Stimulated activated CD8-positive, alpha-beta memory T cell treated with anti-CD3 and anti-CD28 coated beads, Interleukin-12 subunit alpha, Interleukin-12 subunit beta, amount 100 ng/mL, for 4 hours (primary cell): Measurements from ENCODE around the gene FILIP1L.

ENCODE experiments used
- DNase-seq: peaks from one replicate; pipeline ENCODE4 v3.0.0-alpha.2; 2020; ENCODE audit warnings: low read depth

FILIP1L gene

DNA sequence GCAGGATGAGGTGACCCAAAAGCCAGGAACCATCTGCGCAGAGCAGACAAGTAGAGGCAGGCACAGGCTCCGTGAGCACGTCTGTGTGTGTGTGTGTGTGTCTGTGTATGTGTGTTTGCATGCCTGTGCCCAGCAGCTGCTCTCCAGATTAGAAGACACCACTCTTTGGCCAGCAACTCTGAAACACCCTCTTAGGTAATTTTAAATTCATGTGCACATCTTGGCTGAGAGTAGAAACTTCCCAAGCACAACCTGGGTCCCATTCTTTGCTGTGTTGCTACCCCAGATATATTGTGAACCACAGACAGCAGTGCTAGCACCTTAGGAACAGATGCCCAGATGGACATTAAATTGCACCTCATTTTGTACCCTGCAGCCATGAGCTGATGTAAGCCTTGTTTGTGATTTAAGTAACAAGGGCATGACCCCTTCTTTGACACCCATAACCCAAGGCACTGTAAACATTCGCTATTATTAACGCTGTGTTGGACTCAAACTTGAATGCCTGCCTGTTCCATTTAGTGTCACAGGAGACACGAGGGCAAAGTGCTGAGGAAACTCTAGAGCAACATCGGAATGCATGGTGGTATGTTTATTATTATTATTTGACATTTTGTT, at the start of gene FILIP1L:
Gene FILIP1L (minus strand): TSS at position 89 of the 618 bp plus-strand sequence.
- no peak for DNase-seq

DNA sequence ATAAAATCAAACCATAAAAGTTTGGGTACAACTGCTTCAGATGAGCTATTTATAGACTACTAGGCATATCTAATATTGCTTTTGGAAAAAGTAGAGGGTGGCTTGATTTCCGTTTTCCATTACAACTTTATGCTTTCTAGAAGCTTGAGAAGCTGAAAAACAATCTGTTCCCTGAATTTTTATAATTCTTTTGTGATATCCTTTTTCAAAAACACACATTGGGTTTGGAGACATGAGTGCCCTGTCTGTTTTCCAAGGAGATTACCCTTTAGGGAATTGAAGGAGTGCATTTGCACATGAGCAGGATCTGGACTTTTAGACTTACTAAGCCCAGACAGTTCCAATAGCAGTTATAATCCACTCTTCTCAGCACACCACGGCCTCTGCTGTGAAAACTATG, 49.5 kb upstream of the FILIP1L start:
- no peak for DNase-seq

DNA sequence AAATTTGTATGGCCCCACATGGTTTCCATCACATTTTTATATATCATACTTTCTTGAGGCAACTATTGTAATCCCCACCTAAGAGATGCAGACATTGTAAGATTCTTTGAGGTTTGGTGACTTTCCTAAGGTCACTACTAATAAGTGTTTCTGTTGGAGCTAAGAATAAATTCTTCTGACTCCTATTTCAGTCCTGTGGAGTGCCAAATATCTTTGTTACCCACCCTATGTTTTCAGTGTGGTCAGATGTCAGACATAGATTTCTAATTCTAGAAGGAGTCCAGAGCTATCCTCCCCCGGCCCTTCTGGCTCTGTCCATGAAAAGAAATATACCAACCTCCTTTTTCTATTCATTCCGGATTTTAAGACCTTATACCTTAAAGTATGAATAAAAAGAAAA, 46.2 kb upstream of the FILIP1L start:
- no peak for DNase-seq

- DNase-seq: no peak
Measured at GRCh38 chr3:100159331-100160153, 45.2 kb upstream of the FILIP1L start.

GRCh38 chr3:100158918-100159330, 44.6 kb upstream of the FILIP1L start:
- DNase-seq: no peak

- DNase-seq: no peak
Measured at GRCh38 chr3:100157685-100158084, 43.4 kb upstream of the FILIP1L start.

DNA sequence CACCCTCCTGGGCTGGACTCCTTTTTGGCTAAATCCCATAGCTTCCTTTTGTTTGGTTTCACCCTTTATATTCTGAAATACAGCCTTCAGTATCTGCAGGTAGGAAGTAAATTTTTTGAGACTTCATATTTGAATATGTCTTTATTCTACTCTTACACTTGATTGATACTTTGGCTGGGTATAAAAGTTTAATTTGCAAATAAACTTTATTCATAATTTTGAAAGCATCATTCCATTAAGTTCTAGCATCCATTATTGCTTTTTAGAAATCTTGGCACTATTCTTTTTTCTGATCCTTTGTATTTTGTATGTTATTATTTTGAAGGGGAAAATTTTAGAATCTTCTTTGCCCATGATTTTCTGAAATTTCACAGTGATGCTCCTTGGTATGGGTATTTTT, 41.3 kb upstream of the FILIP1L start:
- no peak for DNase-seq

GRCh38 chr3:100155128-100155527, 40.8 kb upstream of the FILIP1L start:
- no peak for DNase-seq

DNA sequence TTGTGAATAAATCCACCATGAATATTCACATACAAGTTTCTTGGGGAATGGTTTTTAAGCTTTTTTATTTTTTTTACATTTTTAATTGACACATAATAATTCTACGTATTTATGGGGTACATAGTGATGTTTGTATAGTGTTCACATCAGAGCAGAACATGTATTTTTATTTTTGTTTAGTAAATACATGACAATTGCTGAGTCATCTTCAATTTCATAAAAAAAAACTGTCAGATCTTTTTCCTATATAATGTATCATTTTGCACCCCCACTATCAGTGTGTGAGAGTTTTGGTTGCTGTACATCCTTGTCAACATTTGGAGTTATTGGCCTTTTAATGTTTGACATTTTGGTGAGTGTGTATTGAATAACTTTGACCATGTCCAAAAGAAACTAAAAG, 39.9 kb upstream of the FILIP1L start:
- no peak for DNase-seq

GRCh38 chr3:100151024-100151707, 36.9 kb upstream of the FILIP1L start:
- no peak for DNase-seq

GRCh38 chr3:100150473-100150872, 36.2 kb upstream of the FILIP1L start:
- DNase-seq: no peak

DNA sequence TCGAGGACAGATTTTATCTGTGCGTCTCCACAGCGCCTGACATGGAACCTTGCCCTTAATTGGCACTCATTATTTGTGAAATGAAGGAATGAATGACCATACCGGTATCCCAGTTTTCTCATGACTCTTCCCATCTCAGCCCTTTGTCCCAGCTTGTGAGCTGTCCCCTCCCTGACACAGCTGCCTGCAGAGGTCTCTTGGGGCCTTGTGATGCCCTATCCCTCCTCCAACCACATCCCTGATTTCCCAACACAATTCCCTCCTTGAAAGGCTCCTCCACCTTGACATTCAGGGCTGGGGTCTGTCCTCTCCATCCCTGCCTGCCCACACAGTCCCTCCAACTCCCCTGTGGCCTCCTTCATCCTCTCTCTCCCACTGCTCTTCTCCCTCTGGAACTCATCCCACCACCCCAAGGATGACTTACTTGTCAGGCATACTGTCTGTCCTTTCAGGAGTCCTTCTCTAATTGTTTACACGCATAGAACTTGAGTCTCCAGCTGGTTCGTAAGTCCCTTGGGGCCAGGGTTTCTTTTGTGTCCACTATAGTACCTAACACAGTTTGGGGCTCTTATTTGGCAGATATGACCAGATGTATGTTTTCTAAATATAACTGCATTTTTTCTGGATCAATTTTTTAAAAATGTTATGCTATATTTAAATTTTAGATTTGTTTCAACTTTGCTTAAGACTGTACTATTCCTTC, 35.6 kb upstream of the FILIP1L start:
- DNase-seq: no peak

DNA sequence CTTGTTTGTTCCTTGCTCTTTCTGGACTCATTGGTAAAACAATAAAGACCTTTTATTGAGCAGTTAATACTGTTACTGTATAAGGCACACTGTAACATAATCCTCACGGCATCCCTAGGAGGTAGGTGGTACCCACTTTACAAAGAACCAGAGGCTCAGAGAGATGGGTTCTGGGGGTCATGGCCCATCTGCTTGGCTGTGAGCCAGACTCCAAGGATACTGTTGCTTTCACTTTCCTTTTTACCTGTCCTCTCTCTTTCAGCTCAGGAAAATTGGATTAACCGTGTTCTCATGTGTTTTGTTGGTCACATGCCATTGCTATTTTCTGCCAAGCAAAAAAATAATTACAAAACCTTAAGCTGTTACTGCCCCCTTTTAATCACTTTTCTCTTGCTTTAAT, 34.8 kb upstream of the FILIP1L start:
- no peak for DNase-seq

GRCh38 chr3:100144255-100144866, 30.1 kb upstream of the FILIP1L start:
- DNase-seq: no peak

- no peak for DNase-seq
Measured at GRCh38 chr3:100141586-100141985, 27.3 kb upstream of the FILIP1L start.

- no peak for DNase-seq
Measured at GRCh38 chr3:100140976-100141375, 26.7 kb upstream of the FILIP1L start.

DNA sequence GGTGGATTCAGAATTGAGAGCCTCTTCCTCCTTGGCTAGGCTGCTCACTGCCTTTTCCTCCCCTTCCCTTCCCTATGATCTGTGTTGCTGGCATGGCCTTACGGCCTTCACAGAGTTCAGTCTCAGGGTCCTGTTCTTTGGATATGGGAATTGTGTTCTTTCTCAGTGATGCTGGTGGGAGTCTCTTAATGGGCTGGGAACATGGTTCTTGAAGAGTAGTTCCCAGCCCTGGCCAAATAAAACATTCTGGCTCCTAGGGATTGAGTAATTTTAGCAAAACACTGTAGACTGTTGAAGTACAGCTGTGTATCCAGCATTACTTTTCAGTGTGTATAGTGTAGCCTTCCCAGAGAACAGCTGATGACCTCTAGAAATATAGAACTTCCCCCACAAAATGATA, 22.6 kb upstream of the FILIP1L start:
- no peak for DNase-seq

- no peak for DNase-seq
Measured at GRCh38 chr3:100131241-100131640, 16.9 kb upstream of the FILIP1L start.

DNA sequence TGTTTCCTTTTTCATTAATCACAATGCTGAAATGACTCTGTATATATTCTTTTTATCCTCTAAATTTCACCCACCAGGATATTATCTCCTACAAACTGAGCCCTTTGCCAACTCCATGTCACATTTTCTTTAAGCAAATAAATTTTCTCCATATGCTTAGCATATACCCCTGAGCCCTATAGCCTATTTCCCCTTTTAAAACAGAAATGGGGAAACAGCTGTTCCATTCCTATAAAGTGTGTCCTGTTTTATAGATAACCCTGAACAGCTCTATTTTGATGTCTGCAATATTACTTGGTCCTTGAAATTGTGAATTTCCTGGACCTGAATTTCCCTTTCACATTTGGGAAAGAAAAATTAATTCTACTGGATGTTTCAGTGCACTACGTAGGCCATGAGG, 15.6 kb upstream of the FILIP1L start:
- DNase-seq: no peak

GRCh38 chr3:100128565-100128964, 14.3 kb upstream of the FILIP1L start:
- DNase-seq: no peak

DNA sequence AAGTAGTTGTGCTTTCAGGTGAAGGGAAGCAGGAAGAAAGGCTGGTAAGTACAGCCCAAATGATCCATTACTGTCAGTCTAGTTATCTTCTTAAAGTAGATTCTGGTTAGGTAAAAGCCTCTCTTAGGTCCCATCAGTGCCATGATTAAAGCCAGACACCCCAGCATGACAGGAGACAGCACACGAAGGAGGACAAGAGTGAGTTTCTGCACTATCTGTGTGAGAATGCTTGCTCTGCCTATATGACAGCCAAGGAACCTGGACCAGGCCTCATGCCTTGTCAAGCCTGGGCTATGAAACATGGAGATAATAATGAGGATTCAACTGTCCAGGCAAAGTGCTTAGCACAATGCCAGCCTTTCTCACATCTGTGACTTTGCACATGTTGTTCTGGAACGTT, 13.5 kb upstream of the FILIP1L start:
- no peak for DNase-seq
